ENCODE measurements around the gene ACACA.

ACACA gene

DNA sequence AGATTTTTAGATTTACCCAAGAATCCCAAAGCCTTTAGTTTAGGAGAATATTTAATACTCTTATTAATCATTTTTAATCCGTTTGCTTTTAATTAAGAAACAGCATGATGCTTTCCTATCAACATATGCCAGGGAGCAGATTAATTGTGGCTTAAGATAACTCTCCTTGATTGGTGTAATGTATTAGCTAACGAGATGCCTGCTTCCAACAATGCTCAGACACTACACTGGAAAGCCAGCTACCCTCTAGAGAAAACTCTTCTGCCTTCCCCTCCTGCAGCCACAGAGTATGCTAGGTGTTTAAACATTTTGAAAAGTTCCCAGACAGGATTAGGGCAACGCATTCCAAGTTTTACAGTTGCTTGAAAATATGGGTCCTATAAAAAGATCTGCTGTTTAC, 315.7 kb downstream of the ACACA start:
- no peak for ATAC-seq
- TF ChIP-seq, protein P1, sequence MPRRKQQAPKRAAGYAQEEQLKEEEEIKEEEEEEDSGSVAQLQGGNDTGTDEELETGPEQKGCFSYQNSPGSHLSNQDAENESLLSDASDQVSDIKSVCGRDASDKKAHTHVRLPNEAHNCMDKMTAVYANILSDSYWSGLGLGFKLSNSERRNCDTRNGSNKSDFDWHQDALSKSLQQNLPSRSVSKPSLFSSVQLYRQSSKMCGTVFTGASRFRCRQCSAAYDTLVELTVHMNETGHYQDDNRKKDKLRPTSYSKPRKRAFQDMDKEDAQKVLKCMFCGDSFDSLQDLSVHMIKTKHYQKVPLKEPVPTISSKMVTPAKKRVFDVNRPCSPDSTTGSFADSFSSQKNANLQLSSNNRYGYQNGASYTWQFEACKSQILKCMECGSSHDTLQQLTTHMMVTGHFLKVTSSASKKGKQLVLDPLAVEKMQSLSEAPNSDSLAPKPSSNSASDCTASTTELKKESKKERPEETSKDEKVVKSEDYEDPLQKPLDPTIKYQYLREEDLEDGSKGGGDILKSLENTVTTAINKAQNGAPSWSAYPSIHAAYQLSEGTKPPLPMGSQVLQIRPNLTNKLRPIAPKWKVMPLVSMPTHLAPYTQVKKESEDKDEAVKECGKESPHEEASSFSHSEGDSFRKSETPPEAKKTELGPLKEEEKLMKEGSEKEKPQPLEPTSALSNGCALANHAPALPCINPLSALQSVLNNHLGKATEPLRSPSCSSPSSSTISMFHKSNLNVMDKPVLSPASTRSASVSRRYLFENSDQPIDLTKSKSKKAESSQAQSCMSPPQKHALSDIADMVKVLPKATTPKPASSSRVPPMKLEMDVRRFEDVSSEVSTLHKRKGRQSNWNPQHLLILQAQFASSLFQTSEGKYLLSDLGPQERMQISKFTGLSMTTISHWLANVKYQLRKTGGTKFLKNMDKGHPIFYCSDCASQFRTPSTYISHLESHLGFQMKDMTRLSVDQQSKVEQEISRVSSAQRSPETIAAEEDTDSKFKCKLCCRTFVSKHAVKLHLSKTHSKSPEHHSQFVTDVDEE (CRISPR knock-in tag; IDR thresholded peaks at IDR 0.05), result no peak
- TF ChIP-seq BACH2 (CRISPR knock-in tag; IDR thresholded peaks at IDR 0.05; ENCODE audit: borderline replicate concordance), result no peak
- no peak for TF ChIP-seq RARB (CRISPR knock-in tag; IDR thresholded peaks at IDR 0.05)
- no peak for TF ChIP-seq ZNF565 (CRISPR knock-in tag; conservative IDR thresholded peaks at IDR 0.05; ENCODE audit: low read depth)
- no peak for TF ChIP-seq ISL1 (CRISPR knock-in tag; IDR thresholded peaks at IDR 0.05)
- TF ChIP-seq ZFP30 (CRISPR knock-in tag; IDR thresholded peaks at IDR 0.05), result no peak
- TF ChIP-seq GLIS3 (CRISPR knock-in tag; IDR thresholded peaks at IDR 0.05), result no peak
- TF ChIP-seq PPARA (CRISPR knock-in tag; IDR thresholded peaks at IDR 0.05; ENCODE audit: borderline replicate concordance), result no peak
- no peak for TF ChIP-seq ARNTL (CRISPR knock-in tag; IDR thresholded peaks at IDR 0.05; ENCODE audit: borderline replicate concordance, low read depth)
- TF ChIP-seq ZNF8 (CRISPR knock-in tag; IDR thresholded peaks at IDR 0.05), result no peak
- no peak for TF ChIP-seq TOX (CRISPR knock-in tag; IDR thresholded peaks at IDR 0.05; ENCODE audit: borderline replicate concordance)
- TF ChIP-seq, protein P2, sequence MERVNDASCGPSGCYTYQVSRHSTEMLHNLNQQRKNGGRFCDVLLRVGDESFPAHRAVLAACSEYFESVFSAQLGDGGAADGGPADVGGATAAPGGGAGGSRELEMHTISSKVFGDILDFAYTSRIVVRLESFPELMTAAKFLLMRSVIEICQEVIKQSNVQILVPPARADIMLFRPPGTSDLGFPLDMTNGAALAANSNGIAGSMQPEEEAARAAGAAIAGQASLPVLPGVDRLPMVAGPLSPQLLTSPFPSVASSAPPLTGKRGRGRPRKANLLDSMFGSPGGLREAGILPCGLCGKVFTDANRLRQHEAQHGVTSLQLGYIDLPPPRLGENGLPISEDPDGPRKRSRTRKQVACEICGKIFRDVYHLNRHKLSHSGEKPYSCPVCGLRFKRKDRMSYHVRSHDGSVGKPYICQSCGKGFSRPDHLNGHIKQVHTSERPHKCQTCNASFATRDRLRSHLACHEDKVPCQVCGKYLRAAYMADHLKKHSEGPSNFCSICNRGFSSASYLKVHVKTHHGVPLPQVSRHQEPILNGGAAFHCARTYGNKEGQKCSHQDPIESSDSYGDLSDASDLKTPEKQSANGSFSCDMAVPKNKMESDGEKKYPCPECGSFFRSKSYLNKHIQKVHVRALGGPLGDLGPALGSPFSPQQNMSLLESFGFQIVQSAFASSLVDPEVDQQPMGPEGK (CRISPR knock-in tag; IDR thresholded peaks at IDR 0.05; ENCODE audit: borderline replicate concordance), result no peak
- TF ChIP-seq OSR1 (CRISPR knock-in tag; IDR thresholded peaks at IDR 0.05), result no peak
- TF ChIP-seq TCF4 (CRISPR knock-in tag; IDR thresholded peaks at IDR 0.05; ENCODE audit: borderline replicate concordance), result no peak
- TF ChIP-seq CSDC2 (CRISPR knock-in tag; IDR thresholded peaks at IDR 0.05), result no peak
- TF ChIP-seq, protein P3, sequence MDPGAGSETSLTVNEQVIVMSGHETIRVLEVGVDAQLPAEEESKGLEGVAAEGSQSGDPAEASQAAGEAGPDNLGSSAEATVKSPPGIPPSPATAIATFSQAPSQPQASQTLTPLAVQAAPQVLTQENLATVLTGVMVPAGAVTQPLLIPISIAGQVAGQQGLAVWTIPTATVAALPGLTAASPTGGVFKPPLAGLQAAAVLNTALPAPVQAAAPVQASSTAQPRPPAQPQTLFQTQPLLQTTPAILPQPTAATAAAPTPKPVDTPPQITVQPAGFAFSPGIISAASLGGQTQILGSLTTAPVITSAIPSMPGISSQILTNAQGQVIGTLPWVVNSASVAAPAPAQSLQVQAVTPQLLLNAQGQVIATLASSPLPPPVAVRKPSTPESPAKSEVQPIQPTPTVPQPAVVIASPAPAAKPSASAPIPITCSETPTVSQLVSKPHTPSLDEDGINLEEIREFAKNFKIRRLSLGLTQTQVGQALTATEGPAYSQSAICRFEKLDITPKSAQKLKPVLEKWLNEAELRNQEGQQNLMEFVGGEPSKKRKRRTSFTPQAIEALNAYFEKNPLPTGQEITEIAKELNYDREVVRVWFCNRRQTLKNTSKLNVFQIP (CRISPR knock-in tag; IDR thresholded peaks at IDR 0.05; ENCODE audit: borderline replicate concordance, low read depth), result no peak
- TF ChIP-seq ESRRG (CRISPR knock-in tag; IDR thresholded peaks at IDR 0.05), result no peak
- TF ChIP-seq, protein P4, sequence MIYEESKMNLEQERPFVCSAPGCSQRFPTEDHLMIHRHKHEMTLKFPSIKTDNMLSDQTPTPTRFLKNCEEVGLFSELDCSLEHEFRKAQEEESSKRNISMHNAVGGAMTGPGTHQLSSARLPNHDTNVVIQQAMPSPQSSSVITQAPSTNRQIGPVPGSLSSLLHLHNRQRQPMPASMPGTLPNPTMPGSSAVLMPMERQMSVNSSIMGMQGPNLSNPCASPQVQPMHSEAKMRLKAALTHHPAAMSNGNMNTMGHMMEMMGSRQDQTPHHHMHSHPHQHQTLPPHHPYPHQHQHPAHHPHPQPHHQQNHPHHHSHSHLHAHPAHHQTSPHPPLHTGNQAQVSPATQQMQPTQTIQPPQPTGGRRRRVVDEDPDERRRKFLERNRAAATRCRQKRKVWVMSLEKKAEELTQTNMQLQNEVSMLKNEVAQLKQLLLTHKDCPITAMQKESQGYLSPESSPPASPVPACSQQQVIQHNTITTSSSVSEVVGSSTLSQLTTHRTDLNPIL (CRISPR knock-in tag; IDR thresholded peaks at IDR 0.05; ENCODE audit: low read depth), result no peak
- no peak for TF ChIP-seq ZNF70 (CRISPR knock-in tag; IDR thresholded peaks at IDR 0.05)

DNA sequence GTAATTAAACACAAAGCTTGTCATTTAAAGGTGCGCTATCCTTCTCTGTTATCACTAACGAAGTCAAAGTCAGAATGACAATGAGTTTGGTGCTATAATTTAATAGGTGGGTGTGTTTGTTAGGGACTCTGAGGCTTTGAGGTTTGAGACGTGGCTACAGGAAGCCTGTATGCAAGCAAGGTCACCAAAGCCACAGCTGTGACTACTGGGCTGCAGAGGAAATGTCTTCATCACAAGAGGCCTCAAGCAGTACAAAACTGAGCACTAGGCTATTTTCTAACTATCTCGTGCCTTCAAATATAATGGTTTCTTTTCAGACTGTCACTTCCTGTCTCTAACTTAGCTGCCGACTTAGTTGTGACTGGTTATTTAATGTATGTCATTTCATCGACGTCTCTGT, 316.7 kb downstream of the ACACA start:
- no peak for TF ChIP-seq ZFP3 (CRISPR knock-in tag; IDR thresholded peaks at IDR 0.05)
- no peak for TF ChIP-seq TOX (CRISPR knock-in tag; IDR thresholded peaks at IDR 0.05; ENCODE audit: borderline replicate concordance)
- no peak for TF ChIP-seq CSDC2 (CRISPR knock-in tag; IDR thresholded peaks at IDR 0.05)
- no peak for TF ChIP-seq ZFP30 (CRISPR knock-in tag; IDR thresholded peaks at IDR 0.05)
- TF ChIP-seq PPARA (CRISPR knock-in tag; IDR thresholded peaks at IDR 0.05; ENCODE audit: borderline replicate concordance), result no peak
- TF ChIP-seq, protein P3 (CRISPR knock-in tag; IDR thresholded peaks at IDR 0.05; ENCODE audit: borderline replicate concordance, low read depth), result no peak
- TF ChIP-seq ESRRG (CRISPR knock-in tag; IDR thresholded peaks at IDR 0.05), result no peak
- TF ChIP-seq, protein P1 (CRISPR knock-in tag; IDR thresholded peaks at IDR 0.05), result no peak
- TF ChIP-seq, protein P2 (CRISPR knock-in tag; IDR thresholded peaks at IDR 0.05; ENCODE audit: borderline replicate concordance), result no peak
- TF ChIP-seq ZC3H10 (CRISPR knock-in tag; IDR thresholded peaks at IDR 0.05), result no peak
- no peak for TF ChIP-seq OSR1 (CRISPR knock-in tag; IDR thresholded peaks at IDR 0.05)
- TF ChIP-seq BACH2 (CRISPR knock-in tag; IDR thresholded peaks at IDR 0.05; ENCODE audit: borderline replicate concordance), result no peak
- TF ChIP-seq ZNF8 (CRISPR knock-in tag; IDR thresholded peaks at IDR 0.05), result no peak
- TF ChIP-seq, protein P5, sequence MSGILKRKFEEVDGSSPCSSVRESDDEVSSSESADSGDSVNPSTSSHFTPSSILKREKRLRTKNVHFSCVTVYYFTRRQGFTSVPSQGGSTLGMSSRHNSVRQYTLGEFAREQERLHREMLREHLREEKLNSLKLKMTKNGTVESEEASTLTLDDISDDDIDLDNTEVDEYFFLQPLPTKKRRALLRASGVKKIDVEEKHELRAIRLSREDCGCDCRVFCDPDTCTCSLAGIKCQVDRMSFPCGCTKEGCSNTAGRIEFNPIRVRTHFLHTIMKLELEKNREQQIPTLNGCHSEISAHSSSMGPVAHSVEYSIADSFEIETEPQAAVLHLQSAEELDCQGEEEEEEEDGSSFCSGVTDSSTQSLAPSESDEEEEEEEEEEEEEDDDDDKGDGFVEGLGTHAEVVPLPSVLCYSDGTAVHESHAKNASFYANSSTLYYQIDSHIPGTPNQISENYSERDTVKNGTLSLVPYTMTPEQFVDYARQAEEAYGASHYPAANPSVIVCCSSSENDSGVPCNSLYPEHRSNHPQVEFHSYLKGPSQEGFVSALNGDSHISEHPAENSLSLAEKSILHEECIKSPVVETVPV (CRISPR knock-in tag; IDR thresholded peaks at IDR 0.05), result no peak
- TF ChIP-seq RARB (CRISPR knock-in tag; IDR thresholded peaks at IDR 0.05), result no peak
- ATAC-seq, result no peak
